Activated CD8-positive, alpha-beta memory T cell treated with anti-CD3 and anti-CD28 coated beads for 48 hours (primary cell): ENCODE data around the gene LGALS1.
"Not testable (repeated sequence)": the region's sequence is repeated elsewhere in the genome, so short reads cannot be mapped to it uniquely, and the experiment has no call there.

ENCODE experiments used
- DNase-seq, 3 experiments: peaks; one replicate each; pipeline ENCODE4 v3.0.0-alpha.2; 2020; ENCODE audit warnings: low read depth in 2 of 3, low spot score in 2 of 3

The LGALS1 gene

DNA sequence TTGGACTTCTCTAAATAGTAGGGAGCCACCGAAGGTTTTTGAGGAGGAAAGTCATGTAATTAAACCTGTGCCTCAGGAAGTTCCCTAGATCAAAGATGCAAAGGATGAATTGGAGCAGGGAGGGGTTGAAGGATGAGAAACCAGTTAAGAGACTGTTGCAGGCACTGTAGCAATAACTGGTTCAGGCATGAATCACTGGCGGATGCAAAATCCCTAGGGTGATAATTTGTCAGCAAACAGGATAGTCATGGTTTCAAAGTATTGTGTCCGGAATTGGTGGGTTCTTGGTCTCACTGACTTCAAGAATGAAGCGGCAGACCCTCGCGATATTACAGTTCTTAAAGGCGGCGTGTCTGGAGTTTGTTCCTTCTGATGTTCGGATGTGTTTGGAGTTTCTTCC, 41.3 kb downstream of the LGALS1 start:
- DNase-seq: no peak

DNA sequence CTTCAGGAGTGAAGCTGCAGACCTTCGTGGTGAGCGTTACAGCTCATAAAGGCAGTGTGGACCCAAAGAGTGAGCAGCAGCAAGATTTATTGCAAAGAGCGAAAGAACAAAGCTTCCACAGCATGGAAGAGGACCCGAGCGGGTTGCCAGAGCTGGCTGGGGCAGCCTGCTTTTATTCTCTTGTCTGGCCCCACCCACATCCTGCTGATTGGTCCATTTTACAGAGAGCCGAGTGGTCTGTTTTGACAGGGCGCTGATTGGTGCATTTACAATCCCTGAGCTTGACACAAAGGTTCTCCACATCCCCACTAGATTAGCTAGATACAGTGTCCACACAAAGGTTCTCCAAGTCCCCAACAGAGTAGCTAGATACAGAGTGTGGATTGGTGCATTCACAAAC, 41.8 kb downstream of the LGALS1 start:
- not testable (repeated sequence) for DNase-seq

DNA sequence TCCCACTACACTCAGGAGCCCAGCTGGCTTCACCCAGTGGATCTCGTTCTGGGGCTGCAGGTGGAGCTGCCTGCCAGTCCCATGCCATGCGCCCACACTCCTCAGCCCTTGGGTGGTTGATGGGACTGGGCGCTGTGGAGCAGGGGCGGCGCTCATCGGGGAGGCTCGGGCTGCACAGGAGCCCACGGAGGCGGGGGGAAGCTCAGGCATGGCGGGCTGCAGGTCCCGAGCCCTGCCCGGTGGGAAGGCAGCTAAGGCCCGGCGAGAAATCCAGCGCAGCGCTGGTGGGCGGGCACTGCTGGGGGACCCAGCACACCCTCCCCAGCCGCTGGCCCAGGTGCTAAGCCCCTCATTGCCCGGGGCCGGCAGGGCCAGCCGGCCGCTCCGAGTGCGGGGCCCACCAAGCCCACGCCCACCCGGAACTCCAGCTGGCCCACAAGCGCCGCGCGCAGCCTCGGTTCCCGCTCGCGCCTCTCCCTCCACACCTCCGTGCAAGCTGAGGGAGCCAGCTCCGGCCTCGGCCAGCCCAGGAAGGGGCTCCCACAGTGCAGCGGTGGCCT, 42.4 kb downstream of the LGALS1 start:
- DNase-seq: not testable (repeated sequence)

DNA sequence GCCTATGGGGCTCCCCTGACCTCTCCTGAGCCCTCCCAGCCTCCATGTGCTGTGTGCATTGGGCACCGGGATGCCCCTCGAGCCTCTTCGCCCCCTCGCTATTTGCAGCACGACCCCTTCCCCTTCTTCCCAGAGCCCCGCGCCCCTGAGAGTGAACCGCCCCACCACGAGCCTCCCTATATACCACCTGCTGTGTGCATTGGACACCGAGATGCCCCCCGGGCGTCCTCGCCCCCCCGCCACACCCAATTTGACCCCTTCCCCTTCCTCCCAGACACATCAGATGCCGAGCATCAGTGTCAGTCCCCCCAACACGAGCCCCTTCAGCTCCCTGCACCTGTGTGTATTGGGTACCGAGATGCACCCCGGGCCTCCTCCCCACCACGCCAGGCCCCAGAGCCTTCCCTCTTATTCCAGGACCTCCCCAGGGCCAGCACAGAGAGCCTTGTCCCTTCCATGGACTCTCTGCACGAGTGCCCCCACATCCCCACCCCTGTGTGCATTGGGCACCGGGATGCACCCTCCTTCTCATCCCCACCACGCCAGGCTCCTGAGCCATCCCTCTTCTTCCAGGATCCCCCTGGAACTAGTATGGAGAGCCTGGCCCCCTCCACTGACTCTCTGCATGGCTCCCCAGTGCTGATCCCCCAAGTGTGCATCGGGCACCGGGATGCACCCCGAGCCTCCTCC, 50.3 kb downstream of the LGALS1 start:
- DNase-seq: no peak

DNA sequence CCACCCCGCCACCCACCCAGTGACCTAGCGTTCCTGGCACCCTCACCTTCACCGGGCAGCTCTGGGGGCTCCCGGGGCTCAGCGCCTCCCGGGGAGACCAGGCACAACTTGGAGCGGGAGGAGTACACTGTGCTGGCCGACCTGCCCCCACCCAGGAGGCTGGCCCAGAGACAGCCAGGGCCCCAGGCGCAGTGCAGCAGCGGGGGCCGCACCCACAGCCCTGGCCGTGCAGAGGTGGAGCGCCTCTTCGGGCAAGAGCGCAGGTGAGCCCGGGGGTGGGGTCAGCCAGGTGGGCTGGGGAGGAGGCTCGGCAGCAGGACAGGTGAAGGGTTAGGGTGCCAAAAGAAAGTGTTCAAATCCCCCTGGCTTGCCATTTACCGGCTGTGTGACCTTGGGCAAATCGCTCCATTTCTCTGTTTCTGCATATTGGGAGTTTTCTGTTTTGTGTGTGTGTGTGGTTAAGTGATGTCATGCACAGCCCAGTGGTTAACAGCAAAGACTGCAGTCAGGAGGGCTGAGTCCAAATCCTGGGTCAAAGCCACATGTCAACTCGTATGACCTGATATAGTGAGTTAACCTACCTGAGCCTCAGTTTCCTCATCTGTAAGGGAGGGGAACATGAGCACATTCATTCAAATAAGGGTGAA, 50.9 kb downstream of the LGALS1 start:
- no peak for DNase-seq

DNA sequence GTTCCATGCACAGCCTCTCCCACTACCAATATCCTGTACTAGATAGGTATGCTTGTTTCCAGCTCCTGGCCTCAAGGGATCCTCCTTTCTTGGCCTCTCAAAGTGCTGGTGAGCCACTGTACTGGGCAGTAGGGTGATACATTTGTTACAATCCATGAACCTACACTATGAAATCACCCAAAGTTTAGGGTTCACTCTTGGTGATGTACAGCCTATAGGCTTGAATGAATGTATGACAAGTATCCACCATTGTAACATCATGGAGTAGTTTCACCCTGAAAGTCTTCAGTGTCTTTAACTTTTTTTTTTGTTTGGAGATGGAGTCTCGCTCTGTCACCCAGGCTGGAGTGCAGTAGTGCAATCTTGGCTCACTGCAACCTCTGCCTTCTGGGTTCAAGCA, 53.2 kb downstream of the LGALS1 start:
- no peak for DNase-seq
